NB4 (cell line): ENCODE results near the gene BUD31.

Source experiments
- CTCF ChIP-seq: IDR thresholded peaks from one replicate; pipeline ENCODE4 v1.5.1; 2012; ENCODE audit warnings: low read depth, low read length
- MAX ChIP-seq: IDR thresholded peaks from 2 replicates; pipeline ENCODE4 v1.6.1; 2011; ENCODE audit warnings: low read depth, low read length
- POLR2A ChIP-seq: IDR thresholded peaks from 2 replicates; pipeline ENCODE4 v1.6.1; 2011; ENCODE audit warnings: mild to moderate bottlenecking; ENCODE audit not compliant: insufficient read length; ENCODE audit errors: extremely low read depth

GRCh38 chr7:99419323-99420021 is 10.7 kb downstream of the BUD31 start:
- TF ChIP-seq MAX = no peak
- TF ChIP-seq POLR2A = no peak
- TF ChIP-seq CTCF = no peak
